GM10248 (cell line): Measurements from ENCODE around the gene PLA2G4C.

ENCODE experiments used
- CTCF ChIA-PET: fragments of 300-600 bp; sonication (Branson Sonifier 250); formaldehyde crosslinking; extraction: SDS; loops from one replicate; lab custom pipeline; 2021; ENCODE audit warnings: antibody characterized with exemption; lab: Yijun Ruan, JAX
- POLR2A ChIA-PET: fragments of 350-650 bp; sonication (Branson Sonifier 250); formaldehyde crosslinking; extraction: SDS; loops from one replicate; lab custom pipeline; 2020; ENCODE audit warnings: antibody characterized with exemption; lab: Yijun Ruan, JAX
- DNase-seq: peaks from one replicate; pipeline ENCODE4 v3.0.0; 2012; ENCODE audit errors: extremely low spot score
- CTCF ChIP-seq: IDR thresholded peaks from 2 replicates; pipeline ENCODE4 v1.5.1; 2012; ENCODE audit warnings: mild to moderate bottlenecking, low read depth; ENCODE audit errors: extremely low read depth, missing control alignments, control extremely low read depth

The PLA2G4C gene

DNA sequence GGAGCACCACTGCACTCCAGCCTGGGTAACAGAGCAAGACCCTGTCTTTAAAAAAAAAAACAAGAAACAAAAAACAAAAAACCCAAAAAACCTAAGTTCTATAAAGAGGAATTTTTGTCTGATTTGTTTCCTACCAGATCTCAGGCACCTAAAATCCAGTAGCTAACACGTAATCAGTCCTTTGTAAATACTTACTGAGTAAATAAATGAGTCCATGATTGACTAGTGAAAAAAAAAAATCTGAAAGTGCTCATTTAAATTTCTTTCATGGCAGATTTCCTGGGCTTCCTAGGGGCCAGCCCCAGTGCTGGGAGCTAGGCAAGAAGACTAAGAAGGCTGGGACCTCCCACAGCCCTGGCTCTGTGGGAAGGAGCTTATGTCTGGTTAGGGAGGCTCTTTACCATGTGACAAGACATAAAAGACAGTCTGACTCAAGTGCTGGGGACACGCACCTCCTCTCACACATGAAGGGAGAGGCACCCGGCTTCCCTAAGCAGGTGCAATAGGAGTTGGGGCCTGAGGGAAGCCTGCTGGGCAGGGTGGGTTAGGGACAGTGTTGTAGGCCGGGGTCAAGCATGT lies 37.1 kb upstream of the PLA2G4C start:
- POLR2A ChIA-PET, result no interaction called here
- CTCF ChIA-PET, result interaction anchor here (1.3 kb wide), 2 partner anchors 40 to 46 kb away, joined by 3 to 5 read pairs; no protein-coding TSS in a partner anchor
- no peak for TF ChIP-seq CTCF
- DNase-seq, result no peak

DNA sequence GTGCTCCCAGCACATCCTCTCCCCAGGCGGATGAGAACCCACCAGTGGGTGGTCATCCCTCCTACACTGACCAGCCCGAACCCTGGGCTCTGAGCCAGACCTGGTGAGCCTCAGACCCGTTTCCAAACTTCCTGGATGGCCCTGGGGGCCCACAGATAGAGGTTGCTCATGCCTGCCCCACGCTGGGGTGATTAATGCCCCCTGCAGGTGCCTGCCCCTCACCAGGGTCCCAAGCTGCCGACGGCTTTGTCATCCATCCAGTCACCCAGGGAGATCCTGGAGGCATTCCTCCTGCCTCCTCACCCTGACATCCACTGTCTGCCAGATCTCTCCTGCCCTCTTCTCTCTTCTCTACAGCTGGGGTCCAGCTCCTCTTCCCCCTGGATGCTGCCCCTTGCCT lies 28.4 kb upstream of the PLA2G4C start:
- no peak for DNase-seq
- CTCF ChIA-PET, result interaction anchor here (1.3 kb wide), 1 partner anchor 122 kb away, joined by 3 read pairs; no protein-coding TSS in a partner anchor
- POLR2A ChIA-PET, result no interaction called here
- no peak for TF ChIP-seq CTCF

- DNase-seq, result no peak
- ChIA-PET CTCF (interaction anchor here (1.1 to 1.4 kb wide), 3 partner anchors 12 to 17 kb away, joined by 3 to 4 read pairs (median 3); no protein-coding TSS in a partner anchor), POLR2A (no interaction called here)
- TF ChIP-seq CTCF, result no peak
Observed at GRCh38 chr19:48137411-48137810, 26.8 kb upstream of the PLA2G4C start.

DNA sequence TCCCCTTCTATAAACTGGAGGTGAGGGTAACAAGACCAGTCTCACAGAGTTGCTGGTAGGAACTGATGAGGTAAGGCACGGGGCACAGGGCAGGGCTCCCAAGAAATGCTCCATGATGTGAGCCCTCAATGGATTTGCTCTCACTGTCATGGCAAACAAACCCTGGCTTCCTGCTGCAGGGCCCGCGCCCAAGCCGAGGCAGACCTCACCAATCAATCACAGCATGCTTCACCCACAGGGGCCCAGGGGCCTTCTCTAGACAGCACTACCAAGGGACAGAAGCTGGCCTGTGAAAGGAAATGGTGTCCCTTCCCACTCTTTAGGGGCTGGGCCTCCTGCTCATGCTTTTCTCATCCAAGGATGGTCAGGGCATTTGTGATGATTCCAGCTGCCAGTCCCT lies 25.9 kb upstream of the PLA2G4C start:
- ChIA-PET CTCF (interaction anchor here (1.1 to 1.4 kb wide), 3 partner anchors 12 to 18 kb away, joined by 3 to 4 read pairs (median 3); no protein-coding TSS in a partner anchor), POLR2A (no interaction called here)
- no peak for DNase-seq
- no peak for TF ChIP-seq CTCF

- POLR2A ChIA-PET, result no interaction called here
- CTCF ChIA-PET, result interaction anchor here (1.8 kb wide), 1 partner anchor 16 kb away, joined by 5 read pairs; no protein-coding TSS in a partner anchor
- TF ChIP-seq CTCF, result no peak
- DNase-seq, result no peak
Observed at GRCh38 chr19:48135411-48135810, 24.8 kb upstream of the PLA2G4C start.

- no peak for TF ChIP-seq CTCF
- ChIA-PET CTCF (interaction anchor here (2.1 kb wide), 1 partner anchor 8 kb away, joined by 8 read pairs; no protein-coding TSS in a partner anchor), POLR2A (no interaction called here)
- DNase-seq, result no peak
Observed at GRCh38 chr19:48133094-48133493, 22.5 kb upstream of the PLA2G4C start.

DNA sequence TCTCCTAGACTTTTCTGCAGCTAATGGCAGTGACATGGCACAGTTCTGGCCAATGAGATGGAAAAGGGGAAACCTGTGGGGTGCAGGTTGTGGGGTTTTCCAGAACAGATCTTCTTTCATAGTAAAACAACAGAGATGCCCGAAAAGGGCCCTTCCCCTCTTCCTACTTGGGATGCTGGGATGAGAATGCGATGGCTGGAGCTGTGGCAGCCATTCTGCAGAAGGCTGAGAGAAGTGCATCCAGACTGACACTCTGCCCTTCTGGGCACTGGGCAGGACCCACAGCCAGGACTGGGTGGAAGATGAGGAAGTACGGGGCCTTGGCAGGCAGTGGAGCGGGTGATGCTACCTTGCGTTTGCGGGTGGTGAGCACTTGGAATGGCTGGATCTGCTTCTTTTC lies 16.9 kb upstream of the PLA2G4C start:
- ChIA-PET CTCF (interaction anchor here (1.0 to 2.1 kb wide), 3 partner anchors 9 to 19 kb away, joined by 3 to 6 read pairs (median 3); partner anchors contain the start of gene PLA2G4C), POLR2A (no interaction called here)

More for the DNA sequence above, 16.9 kb upstream of the PLA2G4C start:
- TF ChIP-seq CTCF, result no peak
- DNase-seq, result no peak
